ENCODE results near the gene STX16. TPM values are rescaled to one million over a fixed set of nuclear protein-coding genes. Genes with fewer than 3 reads are reported as not detected.

STX16 gene
- total RNA-seq, 1 experiment from 2014 or later, result 44.5 TPM

GRCh38 chr20:58625585-58625984, 25.5 kb upstream of the STX16 start:
- ChIA-PET POLR2A (ENCODE audit: low non-redundant PET) (no interaction called here), CTCF (no interaction called here)
- Histone ChIP-seq H3K4me3 (ENCODE audit: low read depth, low read length, poor library complexity, severe bottlenecking) (no peak overlapping the region), H3K36me3 (ENCODE audit: insufficient read depth, low read length, poor library complexity, severe bottlenecking) (no peaks in the 10 kb centered on the region), H3K27ac (ENCODE audit: low read depth, low read length, poor library complexity, severe bottlenecking) (no peak overlapping the region), H3K27me3 (replicated peaks; ENCODE audit: insufficient read depth, low read depth, low read length, poor library complexity) (no peaks in the 10 kb centered on the region), H3K4me1 (ENCODE audit: insufficient read depth, low read length, poor library complexity, severe bottlenecking) (peaks cover 6% of the 10 kb centered on the region), H3K9me3 (ENCODE audit: low read depth, low read length, poor library complexity, severe bottlenecking) (no peaks in the 10 kb centered on the region)
- intact Hi-C loops (cut with micrococcal nuclease; ENCODE audit: unreplicated experiment), result no loop called here
- TF ChIP-seq CTCF (conservative IDR thresholded peaks at IDR 0.05; ENCODE audit: low read depth, low read length), result no peak
- TF ChIP-seq EZH2 (IDR thresholded peaks at IDR 0.05; ENCODE audit: borderline replicate concordance, low read depth, low read length, poor library complexity, severe bottlenecking), result no peak
- BruUV-seq (replicated peaks), result no TSS peak
- DNase-seq (ENCODE audit: low spot score), result no peak

GRCh38 chr20:58626051-58626450, 25.0 kb upstream of the STX16 start:
- Histone ChIP-seq H3K36me3 (ENCODE audit: insufficient read depth, low read length, poor library complexity, severe bottlenecking) (no peaks in the 10 kb centered on the region), H3K4me3 (ENCODE audit: low read depth, low read length, poor library complexity, severe bottlenecking) (no peak overlapping the region), H3K4me1 (ENCODE audit: insufficient read depth, low read length, poor library complexity, severe bottlenecking) (peaks cover 6% of the 10 kb centered on the region), H3K27ac (ENCODE audit: low read depth, low read length, poor library complexity, severe bottlenecking) (no peak overlapping the region), H3K9me3 (ENCODE audit: low read depth, low read length, poor library complexity, severe bottlenecking) (no peaks in the 10 kb centered on the region), H3K27me3 (replicated peaks; ENCODE audit: insufficient read depth, low read depth, low read length, poor library complexity) (no peaks in the 10 kb centered on the region)
- CTCF ChIA-PET, result no interaction called here
- intact Hi-C loops (cut with micrococcal nuclease; ENCODE audit: unreplicated experiment), result no loop called here
- POLR2A ChIA-PET (ENCODE audit: low non-redundant PET), result no interaction called here
- TF ChIP-seq EZH2 (IDR thresholded peaks at IDR 0.05; ENCODE audit: borderline replicate concordance, low read depth, low read length, poor library complexity, severe bottlenecking), result no peak
- no peak for TF ChIP-seq CTCF (conservative IDR thresholded peaks at IDR 0.05; ENCODE audit: low read depth, low read length)
- BruUV-seq (replicated peaks), result no TSS peak
- DNase-seq (ENCODE audit: low spot score), result no peak

GRCh38 chr20:58627212-58628072, 23.6 kb upstream of the STX16 start:
- intact Hi-C loops (cut with micrococcal nuclease; ENCODE audit: unreplicated experiment), result no loop called here
- BruUV-seq (replicated peaks), result no TSS peak
- Histone ChIP-seq H3K4me3 (ENCODE audit: low read depth, low read length, poor library complexity, severe bottlenecking) (no peak overlapping the region), H3K36me3 (ENCODE audit: insufficient read depth, low read length, poor library complexity, severe bottlenecking) (no peaks in the 10 kb centered on the region), H3K4me1 (ENCODE audit: insufficient read depth, low read length, poor library complexity, severe bottlenecking) (peaks cover 6% of the 10 kb centered on the region), H3K9me3 (ENCODE audit: low read depth, low read length, poor library complexity, severe bottlenecking) (no peaks in the 10 kb centered on the region), H3K27ac (ENCODE audit: low read depth, low read length, poor library complexity, severe bottlenecking) (no peak overlapping the region), H3K27me3 (replicated peaks; ENCODE audit: insufficient read depth, low read depth, low read length, poor library complexity) (no peaks in the 10 kb centered on the region)
- ChIA-PET CTCF (no interaction called here), POLR2A (ENCODE audit: low non-redundant PET) (no interaction called here)
- DNase-seq (ENCODE audit: low spot score), result no peak
- no peak for TF ChIP-seq EZH2 (IDR thresholded peaks at IDR 0.05; ENCODE audit: borderline replicate concordance, low read depth, low read length, poor library complexity, severe bottlenecking)
- no peak for TF ChIP-seq CTCF (conservative IDR thresholded peaks at IDR 0.05; ENCODE audit: low read depth, low read length)
